Measurements from ENCODE around the gene FHOD3. TPM values are rescaled to one million over a fixed set of nuclear protein-coding genes. Genes with fewer than 3 reads are reported as not detected.

FHOD3 gene
- total and polyA plus RNA-seq, 9 of the 15 experiments (the other 6 are each of a cell fraction or from before 2014, with no cell fraction given): 0.11 TPM; not detected in 8

DNA sequence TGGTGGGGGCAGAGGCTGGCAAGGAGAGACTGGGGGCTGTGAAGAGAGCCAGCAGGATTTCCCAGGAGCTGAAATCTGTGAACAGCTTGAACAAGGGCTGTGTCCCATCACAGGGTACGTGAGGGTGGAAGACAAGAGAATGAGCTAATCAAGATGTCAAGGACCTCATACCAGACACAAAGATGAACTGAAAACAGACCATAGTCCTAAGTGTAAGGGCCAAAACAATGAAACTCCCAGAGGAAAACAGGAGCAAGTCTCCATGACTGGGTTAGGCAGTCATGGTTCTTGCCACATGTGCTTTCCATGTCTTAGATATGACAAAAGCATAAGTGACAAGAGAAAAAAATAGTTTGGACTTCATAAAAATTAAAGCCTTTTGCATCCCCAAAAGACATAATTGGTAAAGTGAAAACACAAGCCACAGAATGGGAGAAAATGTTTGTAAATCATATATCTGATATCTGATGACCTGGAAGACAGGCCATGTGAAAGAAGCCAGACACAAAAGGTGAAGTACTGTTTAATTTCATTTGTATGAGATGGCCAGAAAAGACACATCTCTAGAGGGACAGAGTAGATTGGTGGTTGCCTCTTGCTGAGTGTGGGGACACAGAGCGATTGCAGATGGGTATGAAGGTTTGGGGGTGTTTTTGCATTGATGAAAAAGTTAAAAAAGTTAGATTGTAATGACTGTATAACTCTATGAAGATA is 67.6 kb downstream of the FHOD3 start:
- Histone ChIP-seq H3K9me3 (replicated peaks; ENCODE audit: control insufficient read depth, insufficient read depth, low read depth, low read length) (no peaks in the 10 kb centered on the region), H3K9me1 (ENCODE audit: control insufficient read depth, insufficient read depth, low read length) (no peaks in the 10 kb centered on the region), H3K27me3 (ENCODE audit: control insufficient read depth in 2 of 2, insufficient read depth in 2 of 2, low read length in 2 of 2) (no peaks in the 10 kb centered on the region; a peak in 1 of 5 replicates), H3K27ac (ENCODE audit: extremely low read depth, low read depth, low read length) (no peak overlapping the region), H3K9ac (ENCODE audit: insufficient read depth in 1 of 2, low read depth in 2 of 2, low read length in 2 of 2) (no peak overlapping the region), H3K79me2 (ENCODE audit: control insufficient read depth, insufficient read depth, low read length) (no peaks in the 10 kb centered on the region), H3K36me3 (ENCODE audit: control insufficient read depth, insufficient read depth, low read length) (no peaks in the 10 kb centered on the region), H3K4me1 (replicated peaks in 1 of 2; ENCODE audit: control insufficient read depth in 2 of 2, insufficient read depth in 2 of 2, low read length in 2 of 2) (no peaks in the 10 kb centered on the region), H4K20me1 (replicated peaks; ENCODE audit: control insufficient read depth, insufficient read depth, low read length) (no peaks in the 10 kb centered on the region), H2AFZ (ENCODE audit: low read depth, low read length) (no peak overlapping the region), H3K4me3 (no peak overlapping the region), H3K4me2 (ENCODE audit: insufficient read depth, low read length) (no peak overlapping the region)
- 0% methylated on average over 2 of the region's 2 CpGs for WGBS (ENCODE audit: insufficient coverage, low coverage, missing lambda C conversion rate)
- BruUV-seq (replicated peaks): no TSS peak
- POLR2A ChIA-PET: interaction anchor here (0.6 to 1.1 kb wide), 2 partner anchors 8 to 20 kb away, joined by 4 read pairs; no protein-coding TSS in a partner anchor
- no peak for FAIRE-seq
- no peak for DNase-seq (ENCODE audit: extremely low read depth in 1 of 4, low spot score in 3 of 4)
- in situ Hi-C loops (cut with MboI): loop anchor here (10.0 kb wide), 1 partner anchor 1380 kb away; no protein-coding TSS in a partner anchor
- no peak for ATAC-seq
- CTCF ChIA-PET (ENCODE audit: low intra/inter-chr PET ratio): no interaction called here
- intact Hi-C loops (cut with micrococcal nuclease): no loop called here
- TF ChIP-seq CXXC5 (CRISPR knock-in tag; IDR thresholded peaks at IDR 0.05) (no peak), NFYB (IDR thresholded peaks at IDR 0.05; ENCODE audit: extremely low read depth, insufficient read length) (no peak), HNRNPUL1 (IDR thresholded peaks at IDR 0.05; ENCODE audit: low read length) (no peak), RNF2 (IDR thresholded peaks at IDR 0.05) (no peak), CBFA2T3 (IDR thresholded peaks at IDR 0.05) (no peak)
- TF ChIP-seq, protein P1, sequence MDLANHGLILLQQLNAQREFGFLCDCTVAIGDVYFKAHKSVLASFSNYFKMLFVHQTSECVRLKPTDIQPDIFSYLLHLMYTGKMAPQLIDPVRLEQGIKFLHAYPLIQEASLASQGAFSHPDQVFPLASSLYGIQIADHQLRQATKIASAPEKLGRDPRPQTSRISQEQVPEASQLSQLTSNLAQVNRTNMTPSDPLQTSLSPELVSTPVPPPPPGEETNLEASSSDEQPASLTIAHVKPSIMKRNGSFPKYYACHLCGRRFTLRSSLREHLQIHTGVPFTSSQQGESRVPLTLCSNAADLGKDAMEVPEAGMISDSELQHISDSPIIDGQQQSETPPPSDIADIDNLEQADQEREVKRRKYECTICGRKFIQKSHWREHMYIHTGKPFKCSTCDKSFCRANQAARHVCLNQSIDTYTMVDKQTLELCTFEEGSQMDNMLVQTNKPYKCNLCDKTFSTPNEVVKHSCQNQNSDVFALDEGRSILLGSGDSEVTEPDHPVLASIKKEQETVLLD (IDR thresholded peaks at IDR 0.05): no peak
- TF ChIP-seq, protein P2, sequence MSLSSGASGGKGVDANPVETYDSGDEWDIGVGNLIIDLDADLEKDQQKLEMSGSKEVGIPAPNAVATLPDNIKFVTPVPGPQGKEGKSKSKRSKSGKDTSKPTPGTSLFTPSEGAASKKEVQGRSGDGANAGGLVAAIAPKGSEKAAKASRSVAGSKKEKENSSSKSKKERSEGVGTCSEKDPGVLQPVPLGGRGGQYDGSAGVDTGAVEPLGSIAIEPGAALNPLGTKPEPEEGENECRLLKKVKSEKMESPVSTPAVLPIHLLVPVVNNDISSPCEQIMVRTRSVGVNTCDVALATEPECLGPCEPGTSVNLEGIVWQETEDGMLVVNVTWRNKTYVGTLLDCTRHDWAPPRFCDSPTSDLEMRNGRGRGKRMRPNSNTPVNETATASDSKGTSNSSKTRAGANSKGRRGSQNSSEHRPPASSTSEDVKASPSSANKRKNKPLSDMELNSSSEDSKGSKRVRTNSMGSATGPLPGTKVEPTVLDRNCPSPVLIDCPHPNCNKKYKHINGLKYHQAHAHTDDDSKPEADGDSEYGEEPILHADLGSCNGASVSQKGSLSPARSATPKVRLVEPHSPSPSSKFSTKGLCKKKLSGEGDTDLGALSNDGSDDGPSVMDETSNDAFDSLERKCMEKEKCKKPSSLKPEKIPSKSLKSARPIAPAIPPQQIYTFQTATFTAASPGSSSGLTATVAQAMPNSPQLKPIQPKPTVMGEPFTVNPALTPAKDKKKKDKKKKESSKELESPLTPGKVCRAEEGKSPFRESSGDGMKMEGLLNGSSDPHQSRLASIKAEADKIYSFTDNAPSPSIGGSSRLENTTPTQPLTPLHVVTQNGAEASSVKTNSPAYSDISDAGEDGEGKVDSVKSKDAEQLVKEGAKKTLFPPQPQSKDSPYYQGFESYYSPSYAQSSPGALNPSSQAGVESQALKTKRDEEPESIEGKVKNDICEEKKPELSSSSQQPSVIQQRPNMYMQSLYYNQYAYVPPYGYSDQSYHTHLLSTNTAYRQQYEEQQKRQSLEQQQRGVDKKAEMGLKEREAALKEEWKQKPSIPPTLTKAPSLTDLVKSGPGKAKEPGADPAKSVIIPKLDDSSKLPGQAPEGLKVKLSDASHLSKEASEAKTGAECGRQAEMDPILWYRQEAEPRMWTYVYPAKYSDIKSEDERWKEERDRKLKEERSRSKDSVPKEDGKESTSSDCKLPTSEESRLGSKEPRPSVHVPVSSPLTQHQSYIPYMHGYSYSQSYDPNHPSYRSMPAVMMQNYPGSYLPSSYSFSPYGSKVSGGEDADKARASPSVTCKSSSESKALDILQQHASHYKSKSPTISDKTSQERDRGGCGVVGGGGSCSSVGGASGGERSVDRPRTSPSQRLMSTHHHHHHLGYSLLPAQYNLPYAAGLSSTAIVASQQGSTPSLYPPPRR (CRISPR knock-in tag; IDR thresholded peaks at IDR 0.05; ENCODE audit: borderline replicate concordance): no peak
- TF ChIP-seq, protein P3, sequence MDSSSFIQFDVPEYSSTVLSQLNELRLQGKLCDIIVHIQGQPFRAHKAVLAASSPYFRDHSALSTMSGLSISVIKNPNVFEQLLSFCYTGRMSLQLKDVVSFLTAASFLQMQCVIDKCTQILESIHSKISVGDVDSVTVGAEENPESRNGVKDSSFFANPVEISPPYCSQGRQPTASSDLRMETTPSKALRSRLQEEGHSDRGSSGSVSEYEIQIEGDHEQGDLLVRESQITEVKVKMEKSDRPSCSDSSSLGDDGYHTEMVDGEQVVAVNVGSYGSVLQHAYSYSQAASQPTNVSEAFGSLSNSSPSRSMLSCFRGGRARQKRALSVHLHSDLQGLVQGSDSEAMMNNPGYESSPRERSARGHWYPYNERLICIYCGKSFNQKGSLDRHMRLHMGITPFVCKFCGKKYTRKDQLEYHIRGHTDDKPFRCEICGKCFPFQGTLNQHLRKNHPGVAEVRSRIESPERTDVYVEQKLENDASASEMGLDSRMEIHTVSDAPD (CRISPR knock-in tag; IDR thresholded peaks at IDR 0.05): no peak
- TF ChIP-seq, protein P4, sequence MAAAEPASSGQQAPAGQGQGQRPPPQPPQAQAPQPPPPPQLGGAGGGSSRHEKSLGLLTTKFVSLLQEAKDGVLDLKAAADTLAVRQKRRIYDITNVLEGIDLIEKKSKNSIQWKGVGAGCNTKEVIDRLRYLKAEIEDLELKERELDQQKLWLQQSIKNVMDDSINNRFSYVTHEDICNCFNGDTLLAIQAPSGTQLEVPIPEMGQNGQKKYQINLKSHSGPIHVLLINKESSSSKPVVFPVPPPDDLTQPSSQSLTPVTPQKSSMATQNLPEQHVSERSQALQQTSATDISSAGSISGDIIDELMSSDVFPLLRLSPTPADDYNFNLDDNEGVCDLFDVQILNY (CRISPR knock-in tag; IDR thresholded peaks at IDR 0.05): no peak
- TF ChIP-seq, protein P5, sequence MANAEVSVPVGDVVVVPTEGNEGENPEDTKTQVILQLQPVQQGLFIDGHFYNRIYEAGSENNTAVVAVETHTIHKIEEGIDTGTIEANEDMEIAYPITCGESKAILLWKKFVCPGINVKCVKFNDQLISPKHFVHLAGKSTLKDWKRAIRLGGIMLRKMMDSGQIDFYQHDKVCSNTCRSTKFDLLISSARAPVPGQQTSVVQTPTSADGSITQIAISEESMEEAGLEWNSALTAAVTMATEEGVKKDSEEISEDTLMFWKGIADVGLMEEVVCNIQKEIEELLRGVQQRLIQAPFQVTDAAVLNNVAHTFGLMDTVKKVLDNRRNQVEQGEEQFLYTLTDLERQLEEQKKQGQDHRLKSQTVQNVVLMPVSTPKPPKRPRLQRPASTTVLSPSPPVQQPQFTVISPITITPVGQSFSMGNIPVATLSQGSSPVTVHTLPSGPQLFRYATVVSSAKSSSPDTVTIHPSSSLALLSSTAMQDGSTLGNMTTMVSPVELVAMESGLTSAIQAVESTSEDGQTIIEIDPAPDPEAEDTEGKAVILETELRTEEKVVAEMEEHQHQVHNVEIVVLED (CRISPR knock-in tag; IDR thresholded peaks at IDR 0.05): no peak
- TF ChIP-seq, protein P6, sequence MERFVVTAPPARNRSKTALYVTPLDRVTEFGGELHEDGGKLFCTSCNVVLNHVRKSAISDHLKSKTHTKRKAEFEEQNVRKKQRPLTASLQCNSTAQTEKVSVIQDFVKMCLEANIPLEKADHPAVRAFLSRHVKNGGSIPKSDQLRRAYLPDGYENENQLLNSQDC (CRISPR knock-in tag; IDR thresholded peaks at IDR 0.05): no peak

Data from K562 (cell line).